Measurements from ENCODE around the gene TMEM61. TPM values are rescaled to one million over a fixed set of nuclear protein-coding genes. Genes with fewer than 3 reads are reported as not detected.
"Not testable (repeated sequence)": the region's sequence is repeated elsewhere in the genome, so short reads cannot be mapped to it uniquely, and the experiment has no call there.

TMEM61 gene
- total RNA-seq, 1 experiment from 2014 or later = not detected

DNA sequence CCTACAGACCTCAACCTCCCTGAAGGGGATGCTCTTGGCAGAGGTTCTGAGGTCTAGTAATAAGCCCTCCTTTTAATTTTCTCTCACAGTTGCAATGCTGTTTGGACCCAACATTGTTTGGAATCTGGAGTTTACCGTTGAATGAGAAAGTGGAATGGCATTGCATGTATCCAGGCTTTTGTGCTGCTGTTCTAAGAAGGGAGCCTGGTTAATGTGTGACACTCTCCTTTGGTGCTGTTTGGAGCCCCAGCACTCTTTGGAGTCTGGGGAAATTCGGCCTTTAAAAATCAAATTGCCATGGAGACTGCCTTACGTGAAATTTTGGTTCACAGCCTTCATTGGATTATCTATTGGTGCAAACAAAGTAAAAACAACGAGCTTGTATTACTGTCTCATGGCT, 23.7 kb upstream of the TMEM61 start:
- no peak for DNase-seq (ENCODE audit: low spot score)
- in situ Hi-C loops (cut with HindIII; ENCODE audit: low sequenced_read_pairs) = no loop called here

DNA sequence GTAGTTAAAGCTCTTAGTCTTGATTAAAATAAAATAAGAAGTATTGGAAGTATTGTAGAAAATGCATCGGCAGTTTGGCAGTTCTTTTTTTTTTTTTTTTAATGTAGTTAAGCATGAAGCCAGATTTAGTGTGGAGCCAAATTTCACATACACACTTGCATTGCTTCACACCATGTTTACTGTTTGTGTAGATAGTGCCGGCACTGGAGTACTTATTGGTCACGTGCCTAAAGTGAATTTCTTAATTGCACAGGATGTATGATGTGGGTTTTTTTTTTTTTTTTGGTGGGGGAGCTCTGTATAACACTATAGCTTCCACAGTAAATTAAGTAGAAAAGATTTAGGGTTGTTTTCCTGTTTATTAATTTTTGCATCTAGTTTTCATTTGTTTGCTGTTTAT, 21.2 kb upstream of the TMEM61 start:
- in situ Hi-C loops (cut with HindIII; ENCODE audit: low sequenced_read_pairs) = no loop called here
- DNase-seq (ENCODE audit: low spot score) = no peak

DNA sequence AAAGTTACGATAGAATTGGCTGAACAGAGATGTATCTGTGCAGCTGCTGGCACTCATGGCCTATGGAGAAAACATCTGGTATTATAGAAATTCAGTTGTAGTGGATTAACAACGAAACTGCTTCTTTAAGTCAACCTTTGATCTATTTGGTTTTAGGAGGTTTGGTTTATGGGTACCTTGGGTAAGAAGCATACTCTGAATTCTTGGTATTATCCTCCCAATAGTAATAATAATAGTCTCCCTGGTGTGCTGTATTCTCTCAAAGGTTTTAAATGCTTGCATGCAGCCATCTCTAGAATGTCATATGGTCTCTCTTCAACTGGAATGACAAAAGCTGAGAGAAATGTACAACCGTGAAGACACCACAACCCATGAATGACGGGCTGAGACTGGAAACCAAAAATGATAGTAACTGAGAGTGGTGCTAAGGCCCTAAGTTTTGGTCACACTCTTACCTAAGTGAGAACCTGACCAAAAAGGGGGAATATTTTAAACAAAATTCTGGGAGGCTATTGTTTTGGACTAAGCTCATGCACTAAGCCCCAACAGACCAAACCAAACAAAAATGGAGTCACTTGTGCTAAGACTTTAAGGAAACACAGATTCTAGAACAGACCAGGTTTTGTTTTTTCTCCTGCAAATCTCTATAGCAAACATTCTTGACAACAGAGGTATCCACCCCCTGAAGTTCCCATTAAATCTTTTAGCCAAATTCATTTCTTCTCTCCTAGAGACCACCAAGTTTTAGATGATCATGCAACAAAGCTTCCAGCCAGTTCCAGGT, 17.6 kb upstream of the TMEM61 start:
- no peak for DNase-seq (ENCODE audit: low spot score)
- in situ Hi-C loops (cut with HindIII; ENCODE audit: low sequenced_read_pairs) = no loop called here

DNA sequence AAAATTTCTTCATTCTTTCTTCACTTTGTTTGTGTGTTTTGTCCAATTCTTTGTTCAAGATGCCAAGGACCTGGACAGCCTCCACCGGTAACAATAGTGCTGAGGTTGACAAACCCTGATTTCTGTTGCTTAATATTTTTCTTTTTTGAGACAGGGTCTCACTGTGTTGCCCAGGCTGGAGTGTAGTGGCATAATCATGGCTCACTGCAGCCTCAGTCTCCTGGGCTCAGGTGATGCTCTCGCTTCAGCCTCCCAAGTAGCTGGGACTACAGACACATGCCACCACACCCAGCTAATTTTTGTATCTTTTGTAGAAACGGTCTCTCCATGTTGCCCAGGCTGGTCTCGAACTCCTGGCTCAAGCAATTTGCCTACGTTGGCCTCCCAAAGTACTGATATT, 16.6 kb upstream of the TMEM61 start:
- in situ Hi-C loops (cut with HindIII; ENCODE audit: low sequenced_read_pairs) = not testable (repeated sequence)

DNA sequence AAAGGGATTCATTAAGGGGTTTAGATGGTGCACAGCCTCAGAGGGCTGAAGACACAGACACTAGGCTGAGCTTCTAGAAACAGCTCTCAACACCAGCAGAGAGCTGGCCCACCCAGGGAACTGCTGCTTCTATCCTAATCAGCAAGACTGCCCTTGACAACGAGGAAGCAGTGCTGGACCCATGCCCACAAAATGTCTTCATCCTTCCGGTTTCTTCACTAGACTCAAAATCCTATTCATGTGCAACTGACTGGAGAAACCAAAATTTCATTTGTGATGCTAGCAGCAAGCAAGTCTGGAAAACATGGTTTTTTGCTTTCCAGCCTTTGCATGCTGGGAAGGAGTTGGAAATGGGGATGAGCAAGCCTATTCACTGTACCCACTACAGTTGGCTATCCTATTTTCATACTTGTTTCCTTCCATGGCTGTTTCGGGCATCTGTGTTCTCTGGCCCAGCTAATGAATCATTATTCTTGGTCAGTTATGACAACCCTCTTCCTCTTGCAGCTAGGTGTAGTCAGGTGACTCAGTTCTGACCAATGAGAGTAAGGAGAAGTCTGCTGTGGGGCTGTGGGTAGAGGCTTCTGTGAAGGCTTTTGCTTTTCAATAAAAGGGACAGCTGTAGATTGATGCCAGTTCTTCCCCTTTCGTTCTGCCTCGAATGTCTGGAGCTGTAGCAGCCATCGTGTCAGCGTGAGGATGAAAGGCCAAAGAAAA, 14.6 kb upstream of the TMEM61 start:
- peak; percentile 24 for DNase-seq (ENCODE audit: low spot score)

More for the DNA sequence above, 16.6 kb upstream of the TMEM61 start:
- DNase-seq (ENCODE audit: low spot score) = not testable (repeated sequence)

DNA sequence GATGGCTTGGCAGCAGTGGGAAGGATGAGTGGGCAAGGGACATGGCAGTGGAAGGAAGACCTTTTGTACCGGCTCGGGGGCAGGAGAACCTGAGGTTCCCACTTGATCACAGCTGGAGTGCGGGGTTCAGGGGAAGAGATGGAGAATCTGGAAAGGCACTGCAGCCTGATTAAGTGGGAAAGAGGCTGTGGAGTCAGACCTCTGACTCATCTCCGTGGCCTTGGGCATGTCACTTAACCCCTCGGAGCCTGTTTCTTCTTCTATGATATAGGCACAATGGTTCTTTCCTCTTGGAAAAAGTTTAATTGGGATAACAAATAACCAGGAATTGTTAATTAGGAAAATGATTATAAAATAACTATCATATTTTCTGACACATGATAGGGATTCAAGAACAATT, 13.1 kb upstream of the TMEM61 start:
- in situ Hi-C loops (cut with HindIII; ENCODE audit: low sequenced_read_pairs) = no loop called here
- DNase-seq (ENCODE audit: low spot score) = no peak

More for the DNA sequence above, 14.6 kb upstream of the TMEM61 start:
- in situ Hi-C loops (cut with HindIII; ENCODE audit: low sequenced_read_pairs) = no loop called here

DNA sequence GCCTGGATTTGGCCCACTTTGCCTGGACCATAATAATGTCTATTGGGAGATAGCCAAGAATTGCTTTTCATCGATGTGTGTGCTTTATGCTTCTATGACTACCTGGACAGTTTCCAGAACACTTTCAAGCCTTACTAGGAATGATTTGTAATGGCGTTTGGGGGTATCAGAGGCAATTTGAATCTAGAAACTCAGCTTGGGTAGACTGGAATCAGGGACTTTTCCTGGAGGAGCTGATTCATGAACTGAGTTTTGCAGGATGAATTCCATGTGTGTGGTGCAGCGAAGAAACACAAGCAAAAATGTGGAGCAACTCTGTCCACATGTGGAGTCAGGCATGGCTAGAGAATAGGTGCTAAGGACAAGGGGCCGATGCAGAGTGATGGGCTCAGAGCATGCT, 11.9 kb upstream of the TMEM61 start:
- in situ Hi-C loops (cut with HindIII; ENCODE audit: low sequenced_read_pairs) = no loop called here
- DNase-seq (ENCODE audit: low spot score) = no peak

DNA sequence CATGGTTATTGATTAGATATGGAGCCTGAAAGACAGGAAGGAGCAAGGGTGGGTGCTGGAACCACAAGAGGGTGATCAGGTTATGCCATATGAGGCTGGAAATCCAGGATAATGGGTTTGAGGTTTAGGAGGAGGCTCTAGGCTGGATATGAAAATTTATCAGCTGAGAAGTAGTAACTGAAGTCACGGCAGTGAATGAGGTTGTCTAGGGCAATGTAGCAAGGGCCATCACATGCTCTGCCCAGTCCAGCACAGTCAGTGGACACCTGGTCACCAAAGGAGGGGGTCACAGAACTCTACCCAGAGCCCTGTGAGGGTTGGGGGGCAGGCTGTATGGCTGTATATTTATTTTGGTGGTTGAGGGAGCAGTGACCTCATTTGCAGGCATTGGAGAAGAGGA, 10.5 kb upstream of the TMEM61 start:
- in situ Hi-C loops (cut with HindIII; ENCODE audit: low sequenced_read_pairs) = no loop called here
- DNase-seq (ENCODE audit: low spot score) = no peak

DNA sequence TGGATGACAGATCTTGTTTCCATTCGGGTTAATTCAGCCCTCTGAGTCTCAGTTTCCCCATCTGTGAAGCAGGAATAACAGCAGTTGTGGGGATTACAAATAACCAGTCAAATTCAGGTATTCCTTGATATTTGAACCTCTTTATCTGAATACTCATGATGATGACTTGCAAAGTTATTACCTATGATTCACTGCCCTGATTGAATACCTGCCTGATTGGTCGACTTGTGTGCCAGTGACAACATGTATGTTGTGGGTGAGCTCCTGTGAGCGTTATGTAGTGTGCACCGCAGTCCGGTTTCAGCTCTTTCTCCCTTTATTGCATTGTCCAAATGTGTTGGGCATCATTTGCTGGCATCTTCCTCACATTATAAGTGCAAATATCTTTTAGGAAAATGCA, 9.5 kb upstream of the TMEM61 start:
- no peak for DNase-seq (ENCODE audit: low spot score)

DNA sequence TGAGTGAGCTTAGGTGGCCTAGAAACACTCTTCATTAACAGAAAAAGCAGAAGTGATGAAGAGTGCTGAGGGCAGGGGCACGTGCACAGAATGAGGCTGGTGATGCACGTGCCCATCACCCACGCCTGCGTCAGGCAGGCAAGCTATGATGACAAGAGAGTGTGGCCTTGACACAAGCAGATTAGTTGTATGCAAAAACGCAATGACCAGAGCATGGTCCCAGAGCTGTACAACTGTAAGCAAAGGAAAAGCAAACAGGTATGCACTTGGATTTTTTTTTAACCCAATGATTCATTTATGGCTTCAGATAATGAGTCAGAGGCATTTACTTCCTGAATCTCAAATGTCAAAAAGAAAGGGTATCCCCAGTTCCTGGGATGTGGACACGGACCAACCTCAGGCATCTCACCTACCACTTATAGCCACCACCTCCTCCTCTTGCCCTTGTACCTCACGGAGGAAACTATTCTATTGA, 9.1 kb upstream of the TMEM61 start:
- in situ Hi-C loops (cut with HindIII; ENCODE audit: low sequenced_read_pairs) = no loop called here
- no peak for DNase-seq (ENCODE audit: low spot score)

More for the DNA sequence above, 9.5 kb upstream of the TMEM61 start:
- in situ Hi-C loops (cut with HindIII; ENCODE audit: low sequenced_read_pairs) = no loop called here

DNA sequence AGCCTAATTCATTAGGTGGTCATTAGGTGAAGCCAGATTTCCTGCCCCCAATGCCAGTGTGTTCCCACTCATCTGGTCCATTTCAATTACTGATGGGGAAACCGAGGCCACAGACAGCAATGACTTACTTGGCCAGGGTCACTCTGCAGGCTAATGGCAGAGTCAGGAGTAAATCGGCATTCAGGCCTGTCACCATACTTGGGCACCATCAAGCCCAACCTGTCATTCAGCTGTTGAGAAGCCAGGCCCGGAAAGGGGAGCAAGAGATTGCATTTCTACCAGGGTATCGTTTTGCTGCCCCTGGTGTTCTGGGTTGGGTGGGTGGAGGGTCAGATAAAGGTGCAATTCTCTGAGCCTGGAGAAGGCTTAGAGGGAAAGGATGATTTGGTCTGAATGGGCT, 8.0 kb upstream of the TMEM61 start:
- DNase-seq (ENCODE audit: low spot score) = no peak
- in situ Hi-C loops (cut with HindIII; ENCODE audit: low sequenced_read_pairs) = no loop called here

DNA sequence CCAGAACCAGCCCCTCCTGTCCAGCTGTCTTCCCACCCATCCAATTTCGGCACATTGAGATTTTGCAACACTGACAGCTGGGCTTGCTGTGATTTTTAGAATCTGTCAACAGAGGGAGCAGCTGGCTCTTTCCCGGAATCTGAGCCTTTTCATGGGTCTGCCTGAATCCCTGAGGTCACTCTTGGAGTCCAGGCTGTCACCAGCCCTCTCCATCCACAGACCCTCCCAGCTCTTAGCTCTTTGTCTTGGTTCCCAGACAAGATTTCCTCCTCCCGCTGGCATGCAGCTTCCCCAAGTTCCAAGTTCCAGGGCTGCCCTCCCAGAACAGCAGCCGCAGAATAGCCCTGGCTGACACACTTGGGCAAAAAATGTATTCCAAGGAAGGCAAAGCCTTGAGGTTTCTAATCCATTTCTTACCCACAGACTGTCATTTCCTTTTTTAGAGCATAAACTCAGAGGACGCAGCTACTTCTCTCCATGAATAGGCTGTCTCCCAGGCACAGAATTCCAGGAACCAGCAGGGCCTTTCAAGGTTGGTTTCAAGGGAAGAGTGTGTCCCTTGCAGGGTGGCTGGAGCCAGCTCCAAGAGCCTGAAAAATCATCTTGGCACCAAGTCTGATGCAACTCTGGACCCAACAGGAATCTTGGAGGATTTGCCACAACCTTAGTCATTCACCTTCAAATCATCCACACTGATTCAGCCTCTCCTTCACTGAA, 7.1 kb upstream of the TMEM61 start:
- in situ Hi-C loops (cut with HindIII; ENCODE audit: low sequenced_read_pairs) = no loop called here
- DNase-seq (ENCODE audit: low spot score) = peak; percentile 62

DNA sequence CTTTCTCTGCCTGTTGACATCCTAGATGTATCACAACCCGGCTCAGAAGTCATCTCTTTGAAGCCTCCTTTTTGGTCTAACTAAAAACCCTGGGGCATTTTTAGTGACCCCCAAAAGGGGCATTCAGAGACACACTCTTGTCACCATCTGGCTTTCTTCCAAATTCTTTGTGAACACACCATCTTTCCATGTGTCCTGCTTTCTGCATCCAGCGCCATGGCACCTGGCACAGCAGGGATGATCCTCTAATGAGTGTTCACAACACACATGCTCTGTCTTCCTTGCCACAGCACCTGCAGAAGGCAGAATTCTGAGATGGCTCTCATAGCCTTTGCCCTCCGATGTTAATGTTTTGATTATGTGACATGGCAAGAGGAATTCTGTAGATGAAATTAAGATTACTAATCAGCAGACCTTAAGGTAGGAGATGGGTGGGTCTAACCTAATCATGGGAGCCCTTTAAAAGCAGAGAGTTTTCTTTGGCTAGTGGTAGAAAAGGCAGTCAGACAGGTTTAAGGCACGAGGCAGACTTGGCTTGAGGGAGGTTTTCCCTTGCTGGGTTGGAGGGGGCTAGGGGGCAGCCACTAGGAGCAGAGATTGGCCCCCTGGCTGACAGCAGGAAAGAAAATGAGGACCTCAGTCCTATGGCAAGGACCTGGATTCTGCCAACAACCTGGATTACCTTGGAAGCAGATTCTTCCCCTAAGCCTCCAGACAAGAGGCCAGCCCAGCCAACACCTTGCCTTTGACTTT, 4.9 kb upstream of the TMEM61 start:
- in situ Hi-C loops (cut with HindIII; ENCODE audit: low sequenced_read_pairs) = no loop called here
- DNase-seq (ENCODE audit: low spot score) = no peak

DNA sequence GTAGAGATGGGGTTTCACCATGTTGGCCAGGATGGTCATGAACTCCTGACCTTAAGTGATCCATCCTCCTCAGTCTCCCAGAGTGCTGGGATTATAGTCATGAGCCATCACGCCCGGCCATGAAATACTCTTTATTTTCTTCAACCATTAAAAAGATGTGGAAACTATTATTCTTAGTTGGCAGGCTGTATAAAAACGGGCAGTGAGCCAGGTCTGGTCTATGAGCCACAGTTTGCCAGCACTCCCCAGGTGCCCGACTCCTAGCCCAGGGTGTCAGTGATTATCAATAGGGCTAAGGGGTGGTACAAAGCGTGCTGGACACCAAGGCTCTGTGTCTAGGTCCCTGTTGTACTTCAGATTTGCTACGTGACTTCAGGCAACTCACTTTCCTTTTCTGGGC, 3.7 kb upstream of the TMEM61 start:
- in situ Hi-C loops (cut with HindIII; ENCODE audit: low sequenced_read_pairs) = no loop called here
- DNase-seq (ENCODE audit: low spot score) = no peak

DNA sequence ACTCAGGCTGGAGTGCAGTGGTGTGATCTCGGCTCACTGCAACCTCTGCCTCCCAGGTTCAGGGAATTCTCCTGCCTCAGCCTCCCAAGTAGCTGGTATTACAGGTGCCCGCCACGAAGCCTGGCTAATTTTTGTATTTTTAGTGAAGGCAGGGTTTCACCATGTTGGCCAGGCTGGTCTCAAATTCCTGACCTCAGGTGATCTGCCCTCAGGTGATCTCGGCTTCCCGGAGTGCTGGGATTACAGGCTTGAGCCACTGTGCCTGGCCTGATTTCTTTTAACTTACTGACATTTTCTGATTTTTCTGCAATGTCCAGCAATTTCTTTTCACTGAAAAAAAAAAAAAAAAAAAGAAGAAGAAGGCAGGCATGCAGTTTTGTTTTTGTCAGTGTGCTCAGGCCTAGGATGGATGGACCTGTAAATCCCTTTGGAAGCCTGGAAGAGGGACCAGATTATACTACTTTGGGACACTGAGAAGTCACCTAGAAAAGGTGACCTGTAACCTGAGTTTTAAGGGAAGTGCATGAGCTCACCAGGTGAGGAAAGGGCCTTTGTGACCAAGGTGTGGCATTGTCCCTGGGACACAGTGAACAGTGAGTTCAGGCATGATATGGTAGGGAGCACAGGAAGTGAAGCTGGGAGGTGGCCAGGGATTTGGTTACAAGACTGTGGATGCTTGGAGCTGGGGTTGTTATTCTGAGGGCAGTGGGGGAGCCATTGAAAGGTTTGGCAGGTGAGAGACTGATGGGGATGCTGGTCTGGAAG, 2.7 kb upstream of the TMEM61 start:
- no peak for DNase-seq (ENCODE audit: low spot score)
- in situ Hi-C loops (cut with HindIII; ENCODE audit: low sequenced_read_pairs) = no loop called here

DNA sequence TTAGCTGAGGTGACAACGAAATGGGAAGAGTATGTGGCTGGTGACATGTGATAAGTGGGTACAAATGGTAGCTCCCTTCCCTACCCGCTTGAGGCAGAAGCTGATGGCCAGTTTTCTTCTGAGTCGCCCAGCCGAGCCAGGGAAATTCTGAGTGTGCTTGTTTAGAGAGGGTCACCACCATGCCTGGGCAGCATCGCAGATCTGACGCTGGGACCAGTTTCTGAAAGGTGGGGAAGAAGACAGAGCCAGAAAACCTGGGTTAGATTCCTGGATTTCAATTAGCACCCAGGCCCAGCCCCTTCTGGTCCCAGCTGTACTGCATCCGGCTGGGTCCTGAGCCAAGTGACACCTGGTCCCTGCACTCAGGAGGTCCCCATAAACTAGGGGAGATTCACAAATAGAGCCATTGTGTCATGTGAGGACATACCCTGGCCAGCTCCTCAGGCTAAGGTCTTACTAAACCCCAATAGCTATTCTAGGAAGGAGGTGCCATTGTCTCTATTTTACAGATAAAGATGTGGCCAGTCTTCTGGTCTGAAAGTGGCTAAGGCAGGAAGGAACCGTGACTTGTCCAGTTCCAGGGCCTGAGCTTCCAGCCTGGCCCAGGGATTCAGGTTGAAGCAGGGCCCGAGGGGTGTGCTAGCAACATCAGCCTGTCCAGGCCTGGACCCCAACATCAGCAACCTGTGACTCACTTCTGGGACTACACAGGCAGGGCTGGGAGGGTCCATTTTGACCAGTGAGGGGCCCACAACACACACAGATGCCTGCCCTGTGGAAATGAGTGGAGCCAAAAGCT, 1.7 kb upstream of the TMEM61 start:
- DNase-seq (ENCODE audit: low spot score) = no peak
- in situ Hi-C loops (cut with HindIII; ENCODE audit: low sequenced_read_pairs) = no loop called here

DNA sequence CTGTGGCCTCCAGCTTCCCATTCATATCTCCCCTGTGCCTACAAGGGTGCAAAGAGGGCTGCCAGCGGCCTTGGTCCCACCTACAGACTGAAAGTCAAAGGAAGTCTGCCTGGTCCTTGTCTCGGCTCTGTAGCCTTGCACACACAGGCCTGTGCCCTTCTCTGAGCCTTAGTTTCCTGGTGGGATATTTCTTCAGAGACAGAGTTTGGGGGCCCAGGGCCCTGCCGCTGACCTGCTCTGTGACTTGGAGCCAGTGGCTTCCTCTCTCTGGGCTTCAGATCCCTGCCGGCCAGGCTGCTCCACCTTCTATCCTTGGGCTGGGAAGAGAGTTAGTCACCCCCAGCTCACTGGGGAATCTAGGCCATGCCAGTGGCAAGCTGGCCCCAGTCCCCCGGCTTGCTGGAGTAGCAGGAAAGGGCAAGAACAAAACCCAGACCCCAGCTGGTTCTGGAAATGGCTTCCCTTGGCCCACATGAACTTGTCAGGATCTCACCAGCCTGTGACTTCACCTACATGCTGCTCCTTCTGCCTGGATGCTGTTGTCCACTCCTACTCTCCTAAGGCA, 1.0 kb upstream of the TMEM61 start:
- in situ Hi-C loops (cut with HindIII; ENCODE audit: low sequenced_read_pairs) = no loop called here
- peak; percentile 23 for DNase-seq (ENCODE audit: low spot score)
